Measurements from ENCODE around the gene NSG2. TPM values are rescaled to one million over a fixed set of nuclear protein-coding genes. Genes with fewer than 3 reads are reported as not detected.

The NSG2 gene
- total RNA-seq, 2 experiments from 2014 or later, result not detected

DNA sequence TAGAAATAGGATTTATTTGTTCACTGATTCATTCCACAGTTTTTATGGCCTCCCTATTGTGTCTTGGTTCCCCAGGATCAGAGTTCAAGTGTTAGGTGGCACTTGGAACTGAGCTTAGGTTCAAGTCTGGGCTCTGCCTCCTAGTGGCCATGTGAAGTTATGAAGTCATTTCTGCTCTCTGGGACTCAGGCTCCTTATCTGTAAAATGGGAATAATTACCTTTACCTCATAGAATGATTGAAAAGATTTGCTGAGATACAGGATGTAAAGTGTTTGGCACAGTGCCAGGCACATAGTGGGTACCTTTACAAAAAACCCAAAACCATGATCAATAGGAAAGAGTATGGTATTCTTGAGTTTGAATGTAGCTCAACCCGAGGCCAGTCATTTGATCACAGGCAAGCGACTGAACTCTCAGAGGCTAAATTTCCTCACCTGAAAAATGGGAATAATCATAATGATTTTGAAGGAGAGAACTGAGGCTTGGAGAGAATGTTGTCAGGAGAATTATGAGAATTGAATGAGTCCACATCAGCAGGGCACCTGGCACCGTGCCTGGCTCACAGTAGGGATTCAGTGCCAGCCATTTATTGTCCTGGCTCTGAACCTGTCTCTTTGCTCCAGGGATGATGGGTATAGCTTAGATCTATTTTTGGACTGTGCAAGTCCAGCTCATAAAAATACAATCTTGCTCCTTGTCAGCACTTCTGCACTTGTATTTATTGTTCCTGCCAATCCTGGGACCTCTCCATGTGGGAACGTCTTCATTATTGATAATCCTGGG is 10.8 kb downstream of the NSG2 start:
- Histone ChIP-seq H3K79me2 (ENCODE audit: insufficient read depth, low read depth, low read length) (no peaks in the 10 kb centered on the region), H3K4me1 (ENCODE audit: insufficient read depth, low read length, poor library complexity, severe bottlenecking) (no peaks in the 10 kb centered on the region), H3K4me3 (ENCODE audit: low read depth, low read length, poor library complexity, severe bottlenecking) (no peak overlapping the region), H3K27ac (ENCODE audit: low read depth, low read length, poor library complexity, severe bottlenecking) (no peak overlapping the region), H3K36me3 (ENCODE audit: insufficient read depth, low read length) (no peaks in the 10 kb centered on the region), H2AFZ (ENCODE audit: low read length) (no peak overlapping the region), H3K9me2 (ENCODE audit: insufficient read depth, low read length) (no peaks in the 10 kb centered on the region), H3K4me2 (ENCODE audit: low read length) (no peak overlapping the region), H3K9me3 (ENCODE audit: low read length) (no peaks in the 10 kb centered on the region), H4K20me1 (ENCODE audit: insufficient read depth, low read length) (no peaks in the 10 kb centered on the region)
- no peak for TF ChIP-seq EZH2phosphoT487 (IDR thresholded peaks at IDR 0.05; ENCODE audit: borderline replicate concordance, low read depth, low read length)
- TF ChIP-seq, protein P1, sequence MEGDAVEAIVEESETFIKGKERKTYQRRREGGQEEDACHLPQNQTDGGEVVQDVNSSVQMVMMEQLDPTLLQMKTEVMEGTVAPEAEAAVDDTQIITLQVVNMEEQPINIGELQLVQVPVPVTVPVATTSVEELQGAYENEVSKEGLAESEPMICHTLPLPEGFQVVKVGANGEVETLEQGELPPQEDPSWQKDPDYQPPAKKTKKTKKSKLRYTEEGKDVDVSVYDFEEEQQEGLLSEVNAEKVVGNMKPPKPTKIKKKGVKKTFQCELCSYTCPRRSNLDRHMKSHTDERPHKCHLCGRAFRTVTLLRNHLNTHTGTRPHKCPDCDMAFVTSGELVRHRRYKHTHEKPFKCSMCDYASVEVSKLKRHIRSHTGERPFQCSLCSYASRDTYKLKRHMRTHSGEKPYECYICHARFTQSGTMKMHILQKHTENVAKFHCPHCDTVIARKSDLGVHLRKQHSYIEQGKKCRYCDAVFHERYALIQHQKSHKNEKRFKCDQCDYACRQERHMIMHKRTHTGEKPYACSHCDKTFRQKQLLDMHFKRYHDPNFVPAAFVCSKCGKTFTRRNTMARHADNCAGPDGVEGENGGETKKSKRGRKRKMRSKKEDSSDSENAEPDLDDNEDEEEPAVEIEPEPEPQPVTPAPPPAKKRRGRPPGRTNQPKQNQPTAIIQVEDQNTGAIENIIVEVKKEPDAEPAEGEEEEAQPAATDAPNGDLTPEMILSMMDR (conservative IDR thresholded peaks at IDR 0.05; ENCODE audit: low read length), result peak; percentile 67
- ChIA-PET POLR2A (interaction anchor here (0.7 kb wide), 1 partner anchor 438 kb away, joined by 3 read pairs; no protein-coding TSS in a partner anchor), CTCF (ENCODE audit: unreplicated experiment) (interaction anchor here (0.8 kb wide), 1 partner anchor 12 kb away, joined by 4 read pairs; no protein-coding TSS in a partner anchor)
- no peak for DNase-seq (ENCODE audit: low spot score)
- intact Hi-C loops (cut with micrococcal nuclease; ENCODE audit: unreplicated experiment), result no loop called here
- BruUV-seq (replicated peaks), result no TSS peak

DNA sequence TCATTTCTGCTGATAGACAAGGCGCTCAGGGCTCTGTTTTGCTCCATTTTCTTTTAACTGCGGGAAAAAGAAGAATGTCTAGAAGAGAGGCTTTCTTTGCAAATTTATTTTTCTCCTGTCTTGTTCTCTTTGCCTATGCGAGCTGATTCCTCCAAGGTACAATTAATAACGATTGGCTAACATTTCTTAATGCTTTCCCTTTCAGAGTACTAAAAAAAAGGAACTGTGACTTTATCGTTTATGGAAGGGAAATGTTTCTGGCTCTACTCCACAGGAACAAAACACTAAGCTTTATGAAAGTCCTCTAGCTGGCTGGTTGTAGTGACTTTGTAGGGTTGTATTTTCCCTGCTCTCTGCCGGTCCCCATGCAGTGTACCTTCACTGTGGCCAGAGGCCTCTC is 11.7 kb downstream of the NSG2 start:
- Histone ChIP-seq H4K20me1 (ENCODE audit: insufficient read depth, low read length) (no peaks in the 10 kb centered on the region), H3K9me2 (ENCODE audit: insufficient read depth, low read length) (no peaks in the 10 kb centered on the region), H3K27ac (ENCODE audit: low read depth, low read length, poor library complexity, severe bottlenecking) (no peak overlapping the region), H3K4me3 (ENCODE audit: low read depth, low read length, poor library complexity, severe bottlenecking) (no peak overlapping the region), H3K4me2 (ENCODE audit: low read length) (no peak overlapping the region), H3K4me1 (ENCODE audit: insufficient read depth, low read length, poor library complexity, severe bottlenecking) (no peaks in the 10 kb centered on the region), H3K9me3 (ENCODE audit: low read length) (no peaks in the 10 kb centered on the region), H3K36me3 (ENCODE audit: insufficient read depth, low read length) (no peaks in the 10 kb centered on the region), H2AFZ (ENCODE audit: low read length) (no peak overlapping the region), H3K79me2 (ENCODE audit: insufficient read depth, low read depth, low read length) (no peaks in the 10 kb centered on the region)
- intact Hi-C loops (cut with micrococcal nuclease; ENCODE audit: unreplicated experiment), result no loop called here
- POLR2A ChIA-PET, result no interaction called here
- TF ChIP-seq, protein P1 (conservative IDR thresholded peaks at IDR 0.05; ENCODE audit: low read length), result no peak
- no peak for TF ChIP-seq EZH2phosphoT487 (IDR thresholded peaks at IDR 0.05; ENCODE audit: borderline replicate concordance, low read depth, low read length)
- no TSS peak for BruUV-seq (replicated peaks)
- CTCF ChIA-PET (ENCODE audit: unreplicated experiment), result interaction anchor here (0.8 kb wide), 1 partner anchor 255 kb away, joined by 3 read pairs; no protein-coding TSS in a partner anchor
- no peak for DNase-seq (ENCODE audit: low spot score)
